ENCODE results near the gene KIAA0040.
A peak's percentile ranks its signal among the peaks of the same experiment; 100 is the strongest.

Gene KIAA0040

DNA sequence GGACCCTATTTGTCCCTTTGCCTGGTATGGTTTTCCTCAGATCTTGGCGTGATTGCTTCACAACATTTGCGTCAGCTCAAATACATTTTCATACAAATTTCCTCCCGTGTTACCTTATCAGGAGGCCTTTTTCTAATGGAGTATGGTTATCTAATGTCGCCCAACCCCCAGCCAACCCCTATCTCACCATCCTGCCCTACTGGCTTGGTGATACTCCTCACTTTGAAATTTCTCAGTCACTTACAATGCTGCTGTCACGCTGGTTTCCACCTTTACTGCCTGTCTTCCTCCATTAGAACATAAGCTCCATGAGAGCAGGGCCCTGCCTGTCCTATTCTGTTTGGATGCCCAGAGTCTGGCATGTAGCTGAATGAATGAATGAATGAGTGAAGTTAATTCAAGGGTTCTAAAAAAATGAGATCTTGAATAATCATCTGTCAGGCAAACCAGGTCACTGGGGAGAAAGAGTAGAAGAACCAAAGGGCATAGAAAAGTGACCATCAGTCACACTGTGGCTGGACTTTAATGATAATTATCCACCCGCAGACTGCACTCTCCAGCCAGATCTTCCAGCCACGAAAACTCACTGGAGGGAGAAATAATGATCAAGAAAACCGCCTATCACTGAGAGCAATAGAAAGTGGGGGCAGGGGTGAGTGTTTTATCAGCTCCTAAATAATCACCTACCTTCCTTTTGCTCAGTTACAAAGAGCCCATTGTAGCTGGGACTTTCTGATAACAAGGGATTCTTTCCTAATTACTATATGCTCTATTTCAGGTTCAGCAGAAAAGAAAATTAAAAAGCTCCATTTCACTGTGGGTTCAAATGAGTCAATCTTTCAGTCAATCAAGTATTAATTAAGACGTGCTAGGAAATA lies 21.3 kb downstream of the KIAA0040 start:
- no peak for DNase-seq (ENCODE audit: low spot score)

GRCh38 chr1:175169286-175170018 lies 23.1 kb downstream of the KIAA0040 start:
- DNase-seq (ENCODE audit: low spot score) = no peak

GRCh38 chr1:175168782-175169181 lies 23.8 kb downstream of the KIAA0040 start:
- DNase-seq (ENCODE audit: low spot score) = no peak

DNA sequence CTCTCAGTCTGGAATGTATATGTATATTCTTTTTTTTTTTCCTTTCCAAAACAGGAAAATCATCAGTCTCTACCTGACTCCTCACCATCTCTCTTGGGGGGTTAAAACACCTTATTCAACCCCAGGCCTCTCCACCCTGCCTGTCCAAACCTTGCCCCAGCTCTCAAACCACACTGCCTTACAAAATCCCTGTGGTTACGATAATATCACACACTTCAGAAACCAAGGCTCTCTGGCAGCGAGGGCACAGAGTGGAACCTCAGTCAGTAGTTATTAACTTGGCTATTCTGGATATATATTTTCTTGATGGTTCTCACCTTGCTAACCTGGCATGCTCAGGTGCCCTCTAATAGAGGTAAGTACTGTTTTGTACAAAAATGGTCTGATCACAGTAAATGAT lies 24.7 kb downstream of the KIAA0040 start:
- DNase-seq (ENCODE audit: low spot score) = no peak

- DNase-seq (ENCODE audit: low spot score) = no peak
Observed at GRCh38 chr1:175166746-175167145, 25.8 kb downstream of the KIAA0040 start.

DNA sequence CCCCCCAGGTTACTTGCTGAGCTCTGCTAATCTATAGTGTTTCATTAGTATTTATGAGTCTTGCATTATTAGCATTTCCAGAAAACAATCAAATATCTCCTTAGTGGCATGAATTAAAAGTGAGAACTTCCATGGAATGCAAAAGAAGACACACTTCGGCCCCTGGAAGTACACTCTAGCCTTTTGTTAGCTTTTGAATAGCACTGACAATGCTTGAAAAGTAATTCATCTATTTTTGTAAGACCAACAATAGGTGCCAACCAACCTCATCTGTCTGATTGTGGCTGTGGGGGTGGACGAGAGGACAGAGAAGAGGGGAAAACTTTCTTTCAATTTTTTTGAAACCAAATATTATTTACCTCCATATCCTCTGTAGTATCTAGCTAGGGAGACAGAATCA lies 27.8 kb downstream of the KIAA0040 start:
- DNase-seq (ENCODE audit: low spot score) = no peak

- no peak for DNase-seq (ENCODE audit: low spot score)
Observed at GRCh38 chr1:175163702-175164101, 28.9 kb downstream of the KIAA0040 start.

DNA sequence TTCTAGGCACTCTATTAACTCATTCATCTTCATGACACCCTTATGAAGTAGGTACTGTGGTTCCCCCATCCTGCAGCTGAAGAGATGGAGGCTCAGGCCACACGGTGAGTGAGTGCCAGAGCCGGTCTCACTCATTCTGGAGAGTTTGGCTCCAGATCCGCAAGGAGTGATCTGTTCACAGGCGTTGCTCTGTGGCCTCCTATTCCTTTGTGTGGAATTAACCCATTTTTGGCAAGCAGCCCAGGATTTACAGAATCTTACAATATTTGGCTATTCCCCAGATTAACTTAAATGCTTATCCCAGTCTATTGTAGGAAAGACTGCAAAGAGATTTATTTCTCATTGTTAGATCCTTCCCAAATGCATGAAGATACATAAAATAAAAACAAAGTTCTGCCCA lies 29.6 kb downstream of the KIAA0040 start:
- no peak for DNase-seq (ENCODE audit: low spot score)

DNA sequence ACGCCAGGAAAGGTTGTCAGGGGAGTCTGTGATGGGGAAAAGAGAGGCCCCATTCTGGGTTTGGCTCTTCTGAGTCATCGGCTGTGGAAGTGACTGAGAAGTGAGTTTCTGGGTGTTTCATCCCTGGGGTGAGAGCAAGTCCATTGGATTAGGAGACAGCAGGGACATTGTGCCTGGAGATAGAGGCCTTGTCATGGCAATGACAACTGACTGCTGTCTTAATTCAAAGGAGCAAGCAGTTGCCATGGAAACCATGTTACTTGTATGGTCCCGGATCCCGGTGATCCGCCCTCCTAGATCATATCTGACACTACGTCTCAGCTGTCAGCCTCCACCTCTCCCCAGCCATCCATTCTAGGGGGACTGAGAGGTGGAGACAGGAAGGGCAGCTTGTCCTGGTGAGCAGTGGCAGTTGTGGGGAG lies 34.4 kb downstream of the KIAA0040 start:
- DNase-seq (ENCODE audit: low spot score) = peak; percentile 57

DNA sequence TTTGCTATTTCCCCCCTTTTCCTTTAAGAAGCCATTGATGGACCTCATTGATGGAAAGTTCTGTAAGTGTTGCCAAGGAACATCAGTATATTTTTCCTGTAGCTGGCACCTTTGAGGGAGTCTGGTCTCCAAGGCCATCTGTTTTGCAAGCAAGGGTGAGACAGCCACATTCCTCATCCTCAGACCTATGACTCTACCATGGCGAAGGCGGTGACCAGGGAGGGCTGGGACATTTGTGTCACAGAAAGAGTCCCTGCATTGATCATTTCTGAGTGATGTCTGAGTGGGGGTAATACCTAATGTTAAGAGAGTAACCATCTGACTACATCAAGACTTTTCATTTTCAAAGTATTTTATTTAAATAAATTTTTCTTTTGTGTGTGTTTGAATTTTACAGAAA lies 35.4 kb downstream of the KIAA0040 start:
- no peak for DNase-seq (ENCODE audit: low spot score)

GRCh38 chr1:175155936-175156335 lies 36.6 kb downstream of the KIAA0040 start:
- DNase-seq (ENCODE audit: low spot score) = no peak

DNA sequence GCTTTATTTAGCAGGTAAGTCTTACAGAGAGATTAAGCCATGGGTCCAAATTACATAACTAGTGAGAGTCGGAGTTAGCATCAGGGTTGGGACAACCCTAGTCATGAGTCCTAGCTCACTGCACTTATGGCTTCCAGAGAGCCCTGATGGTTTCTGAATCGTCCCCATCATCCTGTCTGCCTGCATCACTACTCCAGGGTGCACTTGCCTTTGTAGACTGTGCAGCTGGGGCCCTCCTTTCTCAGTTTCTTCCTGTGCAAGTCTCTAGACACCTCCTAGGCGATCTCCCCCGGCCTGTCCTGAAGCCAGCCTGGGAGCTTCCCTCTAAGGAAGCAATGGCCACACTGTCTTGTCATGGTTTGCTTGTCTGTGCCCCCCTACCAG lies 37.1 kb downstream of the KIAA0040 start:
- DNase-seq (ENCODE audit: low spot score) = no peak

GRCh38 chr1:175154629-175155472 lies 37.7 kb downstream of the KIAA0040 start:
- DNase-seq (ENCODE audit: low spot score) = peak; percentile 44

- DNase-seq (ENCODE audit: low spot score) = peak; percentile 42
Observed at GRCh38 chr1:175152006-175152652, 40.4 kb downstream of the KIAA0040 start.

DNA sequence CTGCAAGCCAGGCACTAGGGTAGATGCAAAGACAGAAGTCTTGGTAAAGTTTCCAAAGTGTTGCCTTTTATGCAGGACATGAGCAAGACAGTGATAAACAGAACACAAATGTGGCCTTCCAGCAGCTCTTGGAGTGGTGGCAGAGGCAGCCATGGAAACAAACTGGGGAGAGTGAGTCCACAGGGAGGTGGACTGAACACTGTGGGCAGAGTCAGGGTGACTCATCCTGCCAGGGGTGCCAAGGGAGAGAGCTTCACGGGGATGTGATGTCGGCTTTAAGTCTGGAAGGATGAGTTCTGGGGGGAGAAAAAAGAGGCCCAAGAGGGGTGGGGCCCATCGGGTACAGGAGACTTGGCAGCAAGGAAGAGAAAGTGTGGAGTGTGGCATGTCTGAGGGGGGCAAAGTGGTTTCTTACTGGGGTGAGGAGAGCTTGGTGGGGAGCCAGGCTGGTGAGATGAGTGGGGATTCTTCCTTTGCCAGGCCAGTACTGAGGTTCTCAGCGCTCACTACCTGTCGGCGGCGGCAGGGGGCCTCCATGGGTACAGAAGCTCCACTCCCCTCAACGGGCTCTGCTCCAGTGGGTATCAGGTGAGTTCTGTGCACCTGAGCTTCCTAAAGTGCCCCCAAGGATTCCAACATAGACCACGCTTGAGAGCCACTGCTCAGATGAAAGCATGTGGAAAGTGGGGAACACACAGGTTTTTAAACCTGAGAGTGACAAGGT lies 41.8 kb downstream of the KIAA0040 start:
- no peak for DNase-seq (ENCODE audit: low spot score)

DNA sequence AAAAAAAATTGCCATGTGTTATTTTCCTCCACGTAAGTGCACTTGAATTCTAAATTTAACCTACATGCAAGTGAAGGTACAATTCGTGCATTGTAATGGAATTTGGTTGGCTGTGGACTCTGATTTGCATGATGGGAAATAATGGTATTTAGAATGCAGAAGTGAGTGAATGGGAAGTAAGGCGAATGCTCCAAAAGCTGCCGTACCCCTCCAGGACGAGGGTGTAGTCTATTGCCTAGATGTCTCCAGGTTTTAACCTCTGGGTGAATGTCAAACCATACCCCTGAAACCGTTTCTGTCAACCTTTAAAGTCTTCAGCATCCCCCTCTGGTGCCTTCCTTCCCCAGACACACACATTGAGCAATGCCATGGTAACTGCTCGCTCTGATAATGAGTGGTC lies 44.5 kb downstream of the KIAA0040 start:
- no peak for DNase-seq (ENCODE audit: low spot score)

DNA sequence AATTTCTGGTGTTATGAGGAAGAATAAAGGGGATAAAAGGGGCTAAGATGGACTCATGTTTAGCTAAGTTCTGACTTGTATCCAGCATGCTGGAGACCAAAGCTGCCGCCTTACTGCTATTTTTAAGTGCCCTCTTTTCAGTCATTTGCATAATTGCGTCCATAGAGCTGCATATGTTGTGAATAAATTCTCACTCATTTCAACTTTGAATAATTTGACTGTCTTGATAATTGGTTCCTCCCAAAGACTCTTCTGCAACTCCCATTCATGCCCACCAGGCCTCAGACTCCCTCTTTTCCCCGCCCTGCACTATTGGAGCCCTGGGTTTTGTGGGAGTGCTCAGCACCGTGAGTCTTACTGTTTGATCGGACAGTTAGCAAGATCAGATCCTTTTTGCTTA lies 45.0 kb downstream of the KIAA0040 start:
- DNase-seq (ENCODE audit: low spot score) = no peak

GRCh38 chr1:175146529-175147213 lies 45.9 kb downstream of the KIAA0040 start:
- DNase-seq (ENCODE audit: low spot score) = peak; percentile 46

DNA sequence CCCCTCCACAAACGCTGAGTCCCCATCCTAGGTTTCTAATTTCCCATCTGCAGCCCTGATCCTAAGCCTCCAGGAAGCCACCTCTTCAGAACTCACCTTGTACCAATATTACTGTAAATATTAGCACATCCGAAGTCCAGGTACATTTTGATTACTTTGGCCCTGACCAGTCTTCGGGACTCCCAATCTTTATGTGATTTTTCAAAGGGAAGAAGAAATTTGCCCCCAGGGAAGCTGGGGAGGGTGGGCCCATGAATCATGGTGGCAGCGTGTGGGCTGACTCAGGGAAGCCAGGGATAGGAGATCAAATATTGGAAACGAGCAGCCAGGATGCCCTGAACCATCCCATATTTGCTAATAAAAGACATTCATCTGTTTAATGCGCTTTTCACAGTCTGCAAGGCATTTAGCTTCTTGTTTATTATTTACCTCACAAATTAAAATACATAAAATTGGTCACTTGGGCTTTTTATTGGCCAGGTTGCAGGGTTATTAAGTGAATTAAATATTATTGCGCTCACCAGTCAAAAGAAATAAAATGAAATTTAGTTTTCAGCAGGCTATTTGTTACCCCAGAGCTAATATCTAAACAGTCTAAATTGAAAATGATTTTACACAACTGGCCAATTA lies 46.6 kb downstream of the KIAA0040 start:
- no peak for DNase-seq (ENCODE audit: low spot score)

GRCh38 chr1:175138579-175138978 lies 54.0 kb downstream of the KIAA0040 start:
- no peak for DNase-seq (ENCODE audit: low spot score)

All from SK-N-DZ (cell line).